Right renal pelvis (tissue), 4 donors: ENCODE results near the gene CTNND2. TPM values are rescaled to one million over a fixed set of nuclear protein-coding genes. Genes with fewer than 3 reads are reported as not detected.

Experiments used
- DNase-seq, 4 donors: peaks; one replicate each; pipeline ENCODE4 v3.0.0-alpha.2; 2013; ENCODE audit warnings: low read depth in 4 of 4, low spot score in 3 of 4, missing footprints in 1 of 4
- polyA plus RNA-seq, 4 donors: library from polyadenylated mRNA; unstranded; fragments of 120-200 nt; gene quantifications; one replicate each; pipeline ENCODE4 v1.2.1, GENCODE V29; 2013; ENCODE audit not compliant: insufficient read length in 4 of 4

CTNND2 gene
- 1 to 10 TPM; 1.9 to 2.8 (median 2.5) TPM for polyA plus RNA-seq

- DNase-seq, result peak in 3 of 4 donors; percentile 54 to 63 (median 59)
Measured at GRCh38 chr5:11904265-11904906, at the start of gene CTNND2. Gene CTNND2 (minus strand): TSS chr5:11904446. CDS start chr5:11903853, 593 bp downstream.

GRCh38 chr5:11946317-11946716 is 42.1 kb upstream of the CTNND2 start:
- no peak for DNase-seq

GRCh38 chr5:11941566-11941965 is 37.3 kb upstream of the CTNND2 start:
- DNase-seq, result peak in 1 of 4 donors; percentile 0

GRCh38 chr5:11931638-11932037 is 27.4 kb upstream of the CTNND2 start:
- no peak for DNase-seq

- no peak for DNase-seq
Measured at GRCh38 chr5:11928909-11929308, 24.7 kb upstream of the CTNND2 start.

- DNase-seq, result no peak
Measured at GRCh38 chr5:11925701-11926100, 21.5 kb upstream of the CTNND2 start.

GRCh38 chr5:11922394-11922793 is 18.1 kb upstream of the CTNND2 start:
- DNase-seq, result no peak

- no peak for DNase-seq
Measured at GRCh38 chr5:11918463-11919045, 14.3 kb upstream of the CTNND2 start.

GRCh38 chr5:11909471-11909870 is 5.2 kb upstream of the CTNND2 start:
- DNase-seq, result no peak

- no peak for DNase-seq
Measured at GRCh38 chr5:11906497-11906896, 2.3 kb upstream of the CTNND2 start.

- no peak for DNase-seq
Measured at GRCh38 chr5:11905206-11905605, 960 bp upstream of the CTNND2 start.

- peak in 3 of 4 donors; percentile 5 to 14 (median 14) for DNase-seq
Measured at GRCh38 chr5:11903614-11904264, 507 bp downstream of the CTNND2 start.

- DNase-seq, result peak in 1 of 4 donors; percentile 12
Measured at GRCh38 chr5:11903121-11903613, 1.1 kb downstream of the CTNND2 start.

- DNase-seq, result no peak
Measured at GRCh38 chr5:11902201-11902619, 2.0 kb downstream of the CTNND2 start.

- DNase-seq, result no peak
Measured at GRCh38 chr5:11898787-11899186, 5.5 kb downstream of the CTNND2 start.

- DNase-seq, result no peak
Measured at GRCh38 chr5:11897781-11898180, 6.5 kb downstream of the CTNND2 start.

- DNase-seq, result no peak
Measured at GRCh38 chr5:11894992-11895391, 9.3 kb downstream of the CTNND2 start.

- DNase-seq, result no peak
Measured at GRCh38 chr5:11892832-11893231, 11.4 kb downstream of the CTNND2 start.

GRCh38 chr5:11890777-11891176 is 13.5 kb downstream of the CTNND2 start:
- DNase-seq, result no peak

GRCh38 chr5:11888221-11888620 is 16.0 kb downstream of the CTNND2 start:
- no peak for DNase-seq

- no peak for DNase-seq
Measured at GRCh38 chr5:11878814-11879213, 25.4 kb downstream of the CTNND2 start.

GRCh38 chr5:11873587-11873986 is 30.7 kb downstream of the CTNND2 start:
- DNase-seq, result no peak
